IMR-90 (cell line): ENCODE measurements around the gene CNTN4. TPM values are rescaled to one million over a fixed set of nuclear protein-coding genes. Genes with fewer than 3 reads are reported as not detected.

Experiments used
- ATAC-seq: fragments of 200-7000 bp; cut with Tn5 transposase; 2 replicates; pipeline ENCODE4 v1.9.1; 2020; ENCODE audit warnings: low read depth, mild to moderate bottlenecking, moderate library complexity
- BruUV-seq: library from RNA; stranded (reverse); fragments of 400-500 nt; replicated peaks from 2 replicates; lab custom pipeline; 2021; lab: Mats Ljungman, UMichigan
- CTCF ChIA-PET: fragments of 300-600 bp; formaldehyde crosslinking; extraction: SDS; loops from one replicate; lab custom pipeline; 2021; ENCODE audit warnings: antibody characterized with exemption; lab: Yijun Ruan, JAX
- POLR2A ChIA-PET: fragments of 300-600 bp; sonication (Branson Sonifier 250); formaldehyde crosslinking; loops from one replicate; lab custom pipeline; 2022; ENCODE audit warnings: antibody characterized with exemption; ENCODE audit not compliant: unreplicated experiment; lab: Charles Lee
- DNase-seq: peaks from one replicate; pipeline ENCODE4 v3.0.0; 2013
- H2AFZ ChIP-seq: replicated peaks from 2 replicates; pipeline ENCODE3; 2013; ENCODE audit warnings: low read length, mild to moderate bottlenecking; ENCODE audit not compliant: poor library complexity
- H2AK5ac ChIP-seq: 2 replicates; pipeline ENCODE4 v1.6.1; 2013; ENCODE audit warnings: low read depth, low read length, inconsistent platforms
- H2AK9ac ChIP-seq: replicated peaks from 2 replicates; pipeline ENCODE3; 2013; ENCODE audit warnings: mild to moderate bottlenecking, low read depth, low read length, moderate library complexity; ENCODE audit not compliant: poor library complexity
- H2BK120ac ChIP-seq: 2 replicates; pipeline ENCODE4 v1.6.1; 2013; ENCODE audit warnings: low read depth, low read length, inconsistent platforms
- H2BK15ac ChIP-seq: 3 replicates; pipeline ENCODE4 v1.6.1; 2013; ENCODE audit warnings: low read depth, low read length, inconsistent platforms
- H2BK20ac ChIP-seq: 2 replicates; pipeline ENCODE4 v1.6.1; 2013; ENCODE audit warnings: low read depth, mild to moderate bottlenecking, inconsistent platforms, low read length, moderate library complexity
- H2BK5ac ChIP-seq: 2 replicates; pipeline ENCODE4 v1.6.1; 2013; ENCODE audit warnings: mild to moderate bottlenecking, low read depth, low read length, inconsistent platforms; ENCODE audit not compliant: poor library complexity, severe bottlenecking
- H3K14ac ChIP-seq: replicated peaks from 2 replicates; pipeline ENCODE4 v1.6.1; 2013; ENCODE audit warnings: low read depth, low read length, inconsistent platforms
- H3K18ac ChIP-seq: 2 replicates; pipeline ENCODE4 v1.6.1; 2013; ENCODE audit warnings: low read depth, low read length, control low read depth
- H3K23ac ChIP-seq: 2 replicates; pipeline ENCODE4 v1.6.1; 2013; ENCODE audit warnings: low read depth, low read length, inconsistent platforms
- H3K27ac ChIP-seq: 2 replicates; pipeline ENCODE4 v1.5.1; 2013; ENCODE audit warnings: mild to moderate bottlenecking, control low read depth, low read length; ENCODE audit not compliant: insufficient read depth
- H3K27me3 ChIP-seq: 2 replicates; pipeline ENCODE4 v1.6.1; 2013; ENCODE audit warnings: low read length; ENCODE audit not compliant: control insufficient read depth, insufficient read depth
- H3K36me3 ChIP-seq: 2 replicates; pipeline ENCODE4 v1.6.1; 2013; ENCODE audit warnings: low read length, mixed read lengths; ENCODE audit not compliant: control insufficient read depth, insufficient read depth
- H3K4ac ChIP-seq: 2 replicates; pipeline ENCODE4 v1.6.1; 2013; ENCODE audit warnings: low read depth, low read length, inconsistent platforms
- H3K4me1 ChIP-seq: 2 replicates; pipeline ENCODE4 v1.6.1; 2013; ENCODE audit warnings: low read length, mixed read lengths; ENCODE audit not compliant: control insufficient read depth, insufficient read depth
- H3K4me2 ChIP-seq: 2 replicates; pipeline ENCODE4 v1.6.1; 2013; ENCODE audit warnings: low read depth, mild to moderate bottlenecking, control low read depth, low read length, moderate library complexity
- H3K4me3 ChIP-seq: 2 replicates; pipeline ENCODE4 v1.5.1; 2013; ENCODE audit warnings: low read depth, mild to moderate bottlenecking, control low read depth, low read length, moderate library complexity; ENCODE audit not compliant: insufficient read depth
- H3K56ac ChIP-seq: 2 replicates; pipeline ENCODE4 v1.6.1; 2013; ENCODE audit warnings: low read length, inconsistent platforms; ENCODE audit not compliant: insufficient read depth; ENCODE audit errors: extremely low read depth
- H3K79me1 ChIP-seq, 2 experiments: 2 replicates each; pipeline ENCODE4 v1.6.1; 2013; ENCODE audit warnings: low read length in 2 of 2, inconsistent platforms in 1 of 2, low read depth in 1 of 2
- H3K9ac ChIP-seq: 2 replicates; pipeline ENCODE4 v1.6.1; 2013; ENCODE audit warnings: low read depth, low read length, control low read depth
- H3K9me1 ChIP-seq: 2 replicates; pipeline ENCODE4 v1.6.1; 2013; ENCODE audit warnings: low read length, inconsistent platforms; ENCODE audit not compliant: insufficient read depth
- H3K9me3 ChIP-seq: 2 replicates; pipeline ENCODE4 v1.6.1; 2013; ENCODE audit warnings: low read length; ENCODE audit not compliant: control insufficient read depth, insufficient read depth
- H4K20me1 ChIP-seq: 2 replicates; pipeline ENCODE4 v1.6.1; 2013; ENCODE audit warnings: low read length, inconsistent platforms; ENCODE audit not compliant: insufficient read depth
- H4K5ac ChIP-seq: 2 replicates; pipeline ENCODE4 v1.6.1; 2013; ENCODE audit warnings: mild to moderate bottlenecking, low read depth, low read length, control low read depth
- H4K8ac ChIP-seq, 2 experiments: 2 replicates each; pipeline ENCODE4 v1.6.1; 2013; ENCODE audit warnings: low read depth in 2 of 2, low read length in 2 of 2, control low read depth in 1 of 2, inconsistent platforms in 1 of 2
- H4K91ac ChIP-seq: 2 replicates; pipeline ENCODE4 v1.6.1; 2013; ENCODE audit warnings: low read depth, low read length, inconsistent platforms; ENCODE audit not compliant: insufficient read depth
- CHD1 ChIP-seq: IDR thresholded peaks from 2 replicates; pipeline ENCODE4 v1.6.1; 2012; ENCODE audit warnings: low read depth, low read length, improper control_type of control experiment
- MXI1 ChIP-seq: IDR thresholded peaks from 2 replicates; pipeline ENCODE4 v1.6.1; 2012; ENCODE audit warnings: low read depth, mild to moderate bottlenecking, low read length, moderate library complexity, borderline replicate concordance
- WGBS, 2 experiments: methylation state at CpG; one replicate each; pipeline versions ENCODE4 v1.1.5 to v1.1.7; 2013; ENCODE audit warnings: missing lambda C conversion rate in 2 of 2; ENCODE audit not compliant: insufficient read length in 1 of 2; ENCODE audit errors: extremely low coverage in 2 of 2; 5-methylcytosine and 5-hydroxymethylcytosine counted together
- dilution Hi-C: fragments of 300-500 bp; cut with HindIII; formaldehyde crosslinking; loops from one replicate; pipeline ENCODE4 v1.14.3; 2018; ENCODE audit warnings: low sequenced_read_pairs; ENCODE audit not compliant: unreplicated experiment
- in situ Hi-C: fragments of 300-500 bp; cut with MboI; formaldehyde crosslinking; loops from 3 replicates; pipeline ENCODE4 v1.14.3; 2019; ENCODE audit warnings: low sequenced_read_pairs, inconsistent platforms, mixed read lengths
- intact Hi-C: fragments of 100-400 bp; cut with micrococcal nuclease; formaldehyde crosslinking; loops from 2 replicates; pipeline ENCODE4 v1.10.0; 2022
- polyA plus RNA-seq, 3 experiments: library from polyadenylated mRNA; depleted of rRNA; stranded (reverse); fragments of >200 nt; gene quantifications; 2 replicates each; pipeline ENCODE4 v1.2.3, GENCODE V29; 2012; ENCODE audit warnings: low replicate concordance in 1 of 3
- total RNA-seq: library from RNA; depleted of rRNA; stranded (reverse); fragments of >200 nt; gene quantifications from 2 replicates; pipeline ENCODE4 v1.2.3, GENCODE V29; 2012

Gene CNTN4
- total and polyA plus RNA-seq, 2 of the 4 experiments (the other 2 are of a cell fraction): under 0.01 TPM; not detected in 1

GRCh38 chr3:3059645-3060044 is 961.0 kb downstream of the CNTN4 start:
- H2AK9ac ChIP-seq: no peak overlapping the region
- peaks cover 5% of the 10 kb centered on the region; the same call in 1 of the 2 replicates for H3K9me3 ChIP-seq
- POLR2A ChIA-PET: no interaction called here
- no peak for TF ChIP-seq MXI1
- TF ChIP-seq CHD1: no peak
- H3K4me3 ChIP-seq: no peak overlapping the region
- no TSS peak for BruUV-seq
- CTCF ChIA-PET: no interaction called here
- no peak overlapping the region for H3K27ac ChIP-seq
- H3K23ac ChIP-seq: no peak overlapping the region
- no peak overlapping the region for H3K9ac ChIP-seq
- H2BK5ac ChIP-seq: no peak overlapping the region
- no peaks in the 10 kb centered on the region for H4K20me1 ChIP-seq
- H3K27me3 ChIP-seq: no peaks in the 10 kb centered on the region
- no peak overlapping the region for H4K8ac ChIP-seq
- H3K56ac ChIP-seq: no peak overlapping the region
- intact Hi-C loops: no loop called here
- H3K36me3 ChIP-seq: no peaks in the 10 kb centered on the region
- no peak overlapping the region for H3K14ac ChIP-seq
- H4K91ac ChIP-seq: no peak overlapping the region
- H3K9me1 ChIP-seq: no peaks in the 10 kb centered on the region
- H2AFZ ChIP-seq: no peak overlapping the region
- no peak overlapping the region for H3K4me2 ChIP-seq
- H3K18ac ChIP-seq: no peak overlapping the region
- H3K4ac ChIP-seq: no peak overlapping the region
- H2BK120ac ChIP-seq: no peak overlapping the region
- no peak for DNase-seq
- H3K79me1 ChIP-seq: no peaks in the 10 kb centered on the region
- no peaks in the 10 kb centered on the region for H3K4me1 ChIP-seq
- no peak overlapping the region for H4K5ac ChIP-seq
- H2AK5ac ChIP-seq: no peak overlapping the region
- no peak for ATAC-seq
- H2BK20ac ChIP-seq: no peak overlapping the region
- dilution Hi-C loops: no loop called here
- H2BK15ac ChIP-seq: no peak overlapping the region
- no CpG with 5 or more reads among the region's 1 CpG for WGBS, 2 experiments
- in situ Hi-C loops: no loop called here
